ENCODE data around the gene WDFY2.

Gene WDFY2

DNA sequence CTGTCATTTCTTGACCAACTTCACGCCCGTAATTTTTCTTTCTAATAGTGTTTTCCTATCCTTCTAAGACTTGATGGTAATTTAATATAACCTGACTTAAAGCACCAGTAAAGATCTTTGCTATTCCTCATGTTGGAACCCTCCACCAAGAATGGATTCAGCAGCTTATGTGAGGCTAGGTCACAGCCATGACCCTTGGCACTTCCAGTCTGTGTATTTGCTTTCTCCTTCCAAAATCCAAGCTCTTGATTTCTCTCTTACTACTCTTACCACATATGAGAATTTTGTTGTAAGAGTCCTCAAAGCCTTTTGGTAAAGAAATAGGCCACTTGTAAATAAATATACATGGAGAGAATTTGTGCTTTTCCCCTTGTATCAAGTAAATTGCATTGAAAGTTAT lies 158.3 kb downstream of the WDFY2 start:
- H3K9me3 ChIP-seq (ENCODE audit: control insufficient read depth, insufficient read depth, low read length) = peaks cover 7% of the 10 kb centered on the region
- H3K4me3 ChIP-seq (ENCODE audit: low read depth, low read length) = no peak overlapping the region
- H3K27me3 ChIP-seq (ENCODE audit: control insufficient read depth, insufficient read depth, low read length) = no peaks in the 10 kb centered on the region
- no peaks in the 10 kb centered on the region for H3K4me1 ChIP-seq (ENCODE audit: control insufficient read depth, insufficient read depth, low read length)
- no peaks in the 10 kb centered on the region for H3K36me3 ChIP-seq (ENCODE audit: control insufficient read depth, insufficient read depth, low read length)
- no peak overlapping the region for H3K9ac ChIP-seq (ENCODE audit: low read depth, low read length)

DNA sequence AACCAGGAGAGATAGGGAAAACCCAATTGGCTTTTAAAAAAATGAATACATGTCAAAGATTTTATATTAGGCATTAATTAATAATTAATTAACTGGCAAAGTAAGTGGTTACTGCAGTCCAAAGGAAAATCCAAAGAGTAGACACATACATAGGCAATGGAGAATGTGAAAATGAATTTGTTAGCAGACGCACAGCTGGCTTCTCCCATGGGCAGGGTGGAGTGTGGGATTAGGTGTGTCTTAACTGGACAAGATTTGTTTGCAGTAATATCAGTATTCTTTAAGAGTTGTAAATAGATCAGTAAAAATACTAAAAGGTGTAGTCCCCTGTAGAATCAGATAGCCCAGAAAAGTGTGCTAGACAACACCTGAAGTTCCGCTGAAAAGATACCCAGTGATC lies 161.0 kb downstream of the WDFY2 start:
- Histone ChIP-seq H3K36me3 (ENCODE audit: control insufficient read depth, insufficient read depth, low read length) (no peaks in the 10 kb centered on the region), H3K9me3 (ENCODE audit: control insufficient read depth, insufficient read depth, low read length) (peaks cover 14% of the 10 kb centered on the region), H3K9ac (ENCODE audit: low read depth, low read length) (no peak overlapping the region), H3K4me1 (ENCODE audit: control insufficient read depth, insufficient read depth, low read length) (no peaks in the 10 kb centered on the region), H3K4me3 (ENCODE audit: low read depth, low read length) (no peak overlapping the region), H3K27me3 (ENCODE audit: control insufficient read depth, insufficient read depth, low read length) (no peaks in the 10 kb centered on the region)

DNA sequence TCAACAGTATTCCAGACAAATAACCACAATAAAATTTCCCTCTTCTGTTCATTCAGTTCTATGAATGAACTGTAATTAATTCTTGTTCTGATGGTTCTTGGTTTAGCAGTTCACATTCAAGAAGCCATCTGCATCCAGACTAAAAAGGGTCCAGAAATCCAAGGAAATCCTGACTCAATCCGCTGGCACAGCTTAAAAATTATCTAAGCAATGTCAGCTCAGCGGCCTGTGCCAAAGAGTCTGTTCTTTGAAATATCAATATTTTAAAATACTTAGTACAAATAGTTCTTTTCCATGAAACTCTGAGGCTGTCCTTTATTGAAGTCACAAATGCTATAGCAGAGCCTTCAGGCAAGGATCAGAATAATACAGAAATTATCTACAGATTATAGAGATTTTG lies 162.5 kb downstream of the WDFY2 start:
- Histone ChIP-seq H3K4me3 (ENCODE audit: low read depth, low read length) (no peak overlapping the region), H3K4me1 (ENCODE audit: control insufficient read depth, insufficient read depth, low read length) (no peaks in the 10 kb centered on the region), H3K27me3 (ENCODE audit: control insufficient read depth, insufficient read depth, low read length) (no peaks in the 10 kb centered on the region), H3K9me3 (ENCODE audit: control insufficient read depth, insufficient read depth, low read length) (peaks cover 14% of the 10 kb centered on the region), H3K9ac (ENCODE audit: low read depth, low read length) (no peak overlapping the region), H3K36me3 (ENCODE audit: control insufficient read depth, insufficient read depth, low read length) (no peaks in the 10 kb centered on the region)

DNA sequence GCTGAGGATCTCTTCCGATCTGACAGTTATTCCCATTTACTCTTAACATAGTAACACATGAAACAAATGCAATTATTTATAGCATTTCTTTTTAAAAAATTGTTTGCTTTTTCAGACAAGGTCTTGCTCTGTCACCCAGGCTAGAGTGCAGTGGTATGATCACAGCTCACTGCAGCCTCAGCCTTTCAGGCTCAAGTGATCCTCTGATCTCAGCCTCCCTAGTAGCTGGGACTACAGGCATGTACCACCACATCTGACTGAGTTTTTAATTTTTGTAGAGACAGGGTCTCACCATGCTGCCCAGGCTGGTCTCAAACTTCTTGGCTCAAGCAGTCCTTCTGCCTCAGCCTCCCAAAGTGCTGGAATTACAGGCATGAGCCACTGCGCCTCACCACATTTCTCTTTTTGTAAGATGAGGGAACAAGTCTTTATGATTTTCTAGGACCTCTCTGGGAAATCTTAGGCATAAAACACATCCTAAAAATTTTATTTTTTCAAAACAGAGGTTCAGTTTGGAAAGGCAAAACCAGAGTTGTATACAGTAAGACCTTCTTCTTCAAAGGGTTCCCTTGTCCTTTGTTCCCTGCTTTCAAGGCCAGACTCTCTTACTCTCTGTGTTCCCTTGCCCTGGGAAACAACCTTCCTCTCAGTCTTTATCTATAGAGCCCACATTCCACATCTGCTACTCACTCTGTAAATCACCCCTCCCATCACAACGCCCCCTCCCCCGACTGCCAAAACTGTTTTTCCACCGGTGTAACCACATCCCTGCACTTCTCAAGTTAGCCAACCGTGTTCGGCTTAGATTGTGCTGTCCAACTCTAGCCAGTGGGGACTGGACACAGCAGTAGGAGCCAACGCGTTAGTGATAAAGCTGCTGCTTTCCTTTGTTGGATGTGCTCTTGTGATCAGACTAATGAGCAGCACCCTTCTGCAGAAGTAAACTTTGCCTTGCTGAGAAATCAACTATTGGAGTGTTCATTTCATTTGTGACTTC lies 163.5 kb downstream of the WDFY2 start:
- H3K9ac ChIP-seq (ENCODE audit: low read depth, low read length) = no peak overlapping the region
- H3K36me3 ChIP-seq (ENCODE audit: control insufficient read depth, insufficient read depth, low read length) = peaks cover under 1% of the 10 kb centered on the region
- H3K9me3 ChIP-seq (ENCODE audit: control insufficient read depth, insufficient read depth, low read length) = peaks cover 14% of the 10 kb centered on the region
- H3K27me3 ChIP-seq (ENCODE audit: control insufficient read depth, insufficient read depth, low read length) = no peaks in the 10 kb centered on the region
- no peaks in the 10 kb centered on the region for H3K4me1 ChIP-seq (ENCODE audit: control insufficient read depth, insufficient read depth, low read length)
- no peak overlapping the region for H3K4me3 ChIP-seq (ENCODE audit: low read depth, low read length)

DNA sequence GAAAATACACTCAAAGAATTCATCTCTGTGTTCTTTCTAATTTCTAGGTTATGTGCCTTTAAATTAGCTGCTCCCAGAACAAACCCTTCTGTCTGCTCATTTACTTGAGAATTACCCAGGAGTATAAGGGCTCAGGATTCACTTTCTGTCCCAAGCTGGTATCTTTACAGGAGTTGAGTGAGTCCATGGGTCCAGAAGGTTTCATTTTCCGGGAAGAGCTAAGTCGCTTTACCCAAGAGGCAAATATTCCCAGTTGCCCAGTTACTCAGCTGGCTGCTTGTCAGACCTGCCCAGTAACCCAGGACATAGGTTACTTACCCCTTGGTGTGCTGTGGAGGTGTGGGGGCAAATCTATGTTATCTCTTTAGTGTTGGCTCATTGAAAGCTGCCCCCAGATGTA lies 172.4 kb downstream of the WDFY2 start:
- no peaks in the 10 kb centered on the region for H3K27me3 ChIP-seq (ENCODE audit: control insufficient read depth, insufficient read depth, low read length)
- H3K9me3 ChIP-seq (ENCODE audit: control insufficient read depth, insufficient read depth, low read length) = no peaks in the 10 kb centered on the region
- H3K36me3 ChIP-seq (ENCODE audit: control insufficient read depth, insufficient read depth, low read length) = peaks cover 27% of the 10 kb centered on the region
- no peaks in the 10 kb centered on the region for H3K4me1 ChIP-seq (ENCODE audit: control insufficient read depth, insufficient read depth, low read length)
- no peak overlapping the region for H3K9ac ChIP-seq (ENCODE audit: low read depth, low read length)
- no peak overlapping the region for H3K4me3 ChIP-seq (ENCODE audit: low read depth, low read length)

DNA sequence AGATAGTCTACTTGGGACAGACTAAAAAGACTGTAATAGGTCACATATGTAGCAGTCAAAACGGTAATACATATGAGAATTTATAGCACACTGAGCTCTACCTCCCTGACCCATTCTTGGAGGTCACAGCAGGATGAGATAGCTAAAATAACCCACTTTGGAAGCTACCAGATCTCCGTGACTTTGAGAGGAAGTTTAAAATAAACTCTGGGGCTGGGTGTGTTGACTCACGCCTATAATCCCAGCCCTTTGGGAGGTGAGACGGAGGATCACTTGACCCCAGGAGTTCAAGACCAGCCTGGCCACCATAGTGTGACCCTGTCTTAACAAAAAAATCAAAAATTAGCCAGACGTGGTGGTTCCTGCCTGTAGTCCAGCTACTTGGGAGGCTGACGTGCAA lies 174.4 kb downstream of the WDFY2 start:
- peaks cover 23% of the 10 kb centered on the region for H3K36me3 ChIP-seq (ENCODE audit: control insufficient read depth, insufficient read depth, low read length)
- H3K4me3 ChIP-seq (ENCODE audit: low read depth, low read length) = no peak overlapping the region
- no peaks in the 10 kb centered on the region for H3K27me3 ChIP-seq (ENCODE audit: control insufficient read depth, insufficient read depth, low read length)

DNA sequence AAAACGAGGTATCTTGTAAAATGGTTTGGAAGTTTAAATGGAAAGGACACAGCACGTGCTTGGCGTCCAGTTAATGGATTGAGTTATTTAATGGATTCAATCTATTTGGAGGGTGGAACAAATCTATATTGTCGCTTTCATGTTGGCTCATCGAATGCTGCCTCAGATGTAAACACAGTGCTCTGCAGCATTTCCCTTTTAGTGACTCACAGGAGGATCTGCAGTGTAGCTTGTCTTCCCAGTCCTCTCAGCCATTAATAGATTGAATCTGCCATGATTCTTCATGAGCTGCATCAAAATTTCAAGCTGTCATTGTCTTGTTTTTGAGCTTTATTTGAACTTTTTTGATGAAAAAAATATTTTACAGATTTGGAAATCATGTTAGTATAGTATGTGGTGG lies 175.0 kb downstream of the WDFY2 start:
- peaks cover 23% of the 10 kb centered on the region for H3K36me3 ChIP-seq (ENCODE audit: control insufficient read depth, insufficient read depth, low read length)
- no peaks in the 10 kb centered on the region for H3K4me1 ChIP-seq (ENCODE audit: control insufficient read depth, insufficient read depth, low read length)
- H3K4me3 ChIP-seq (ENCODE audit: low read depth, low read length) = no peak overlapping the region
- H3K9ac ChIP-seq (ENCODE audit: low read depth, low read length) = no peak overlapping the region
- no peaks in the 10 kb centered on the region for H3K27me3 ChIP-seq (ENCODE audit: control insufficient read depth, insufficient read depth, low read length)
- H3K9me3 ChIP-seq (ENCODE audit: control insufficient read depth, insufficient read depth, low read length) = no peaks in the 10 kb centered on the region

More for the DNA sequence above, 174.4 kb downstream of the WDFY2 start:
- no peak overlapping the region for H3K9ac ChIP-seq (ENCODE audit: low read depth, low read length)
- no peaks in the 10 kb centered on the region for H3K4me1 ChIP-seq (ENCODE audit: control insufficient read depth, insufficient read depth, low read length)
- no peaks in the 10 kb centered on the region for H3K9me3 ChIP-seq (ENCODE audit: control insufficient read depth, insufficient read depth, low read length)

DNA sequence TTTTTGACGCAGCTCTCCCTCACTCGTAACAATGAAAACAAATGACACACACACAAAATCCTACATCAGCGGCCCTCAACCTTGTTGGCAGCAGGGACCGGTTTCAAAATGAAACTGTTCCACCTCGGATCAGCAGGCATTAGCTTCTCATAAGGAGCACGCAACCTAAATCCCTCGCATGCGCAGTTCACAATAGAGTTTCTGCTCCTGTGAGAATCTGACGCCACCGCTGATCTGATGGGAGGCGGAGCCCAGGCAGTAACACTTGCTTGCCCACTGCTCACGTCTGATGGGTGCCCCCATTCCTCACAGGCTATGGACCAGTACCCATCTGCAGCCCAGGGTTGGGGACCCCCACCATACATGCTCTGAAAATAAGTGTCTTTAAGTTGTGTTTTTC lies 176.3 kb downstream of the WDFY2 start:
- no peaks in the 10 kb centered on the region for H3K4me1 ChIP-seq (ENCODE audit: control insufficient read depth, insufficient read depth, low read length)
- peaks cover 19% of the 10 kb centered on the region for H3K36me3 ChIP-seq (ENCODE audit: control insufficient read depth, insufficient read depth, low read length)
- no peak overlapping the region for H3K4me3 ChIP-seq (ENCODE audit: low read depth, low read length)
- H3K9me3 ChIP-seq (ENCODE audit: control insufficient read depth, insufficient read depth, low read length) = no peaks in the 10 kb centered on the region
- H3K9ac ChIP-seq (ENCODE audit: low read depth, low read length) = no peak overlapping the region
- no peaks in the 10 kb centered on the region for H3K27me3 ChIP-seq (ENCODE audit: control insufficient read depth, insufficient read depth, low read length)

DNA sequence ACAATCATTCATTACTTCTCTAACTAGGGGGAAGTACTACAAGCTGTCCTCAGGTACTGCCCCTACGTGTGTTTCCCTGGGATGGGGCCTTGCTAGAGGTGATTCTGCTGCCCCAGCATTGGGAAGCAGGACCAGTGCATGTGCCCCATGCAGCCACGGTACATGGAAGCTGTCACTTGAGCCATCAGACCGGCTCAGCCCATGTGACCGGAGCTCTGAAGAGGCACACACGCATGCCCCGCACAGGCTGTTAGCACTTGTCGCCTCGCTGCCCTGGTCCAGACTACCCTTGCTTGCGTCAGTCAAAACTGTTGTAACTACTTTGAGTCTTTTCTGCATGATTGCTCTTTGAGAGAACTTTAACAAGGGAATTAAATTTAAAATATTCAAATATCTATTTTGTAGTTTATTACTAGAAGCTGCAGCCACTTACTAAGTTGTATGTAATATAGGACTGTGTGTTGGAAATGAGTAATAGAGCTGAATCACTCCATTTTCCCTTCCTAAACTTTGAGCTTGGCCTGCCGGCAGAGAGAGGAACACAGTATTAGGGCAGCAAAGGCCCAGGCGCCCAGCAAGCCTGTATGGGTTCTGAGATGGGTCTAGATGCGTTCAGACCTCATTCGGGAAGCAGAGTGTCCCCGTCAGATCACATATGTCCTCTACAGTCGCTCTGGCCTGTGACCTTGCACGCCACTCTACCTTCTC lies 177.5 kb downstream of the WDFY2 start:
- H3K9ac ChIP-seq (ENCODE audit: low read depth, low read length) = no peak overlapping the region
- no peaks in the 10 kb centered on the region for H3K27me3 ChIP-seq (ENCODE audit: control insufficient read depth, insufficient read depth, low read length)
- no peaks in the 10 kb centered on the region for H3K4me1 ChIP-seq (ENCODE audit: control insufficient read depth, insufficient read depth, low read length)
- H3K9me3 ChIP-seq (ENCODE audit: control insufficient read depth, insufficient read depth, low read length) = no peaks in the 10 kb centered on the region
- H3K36me3 ChIP-seq (ENCODE audit: control insufficient read depth, insufficient read depth, low read length) = peaks cover 12% of the 10 kb centered on the region
- no peak overlapping the region for H3K4me3 ChIP-seq (ENCODE audit: low read depth, low read length)

DNA sequence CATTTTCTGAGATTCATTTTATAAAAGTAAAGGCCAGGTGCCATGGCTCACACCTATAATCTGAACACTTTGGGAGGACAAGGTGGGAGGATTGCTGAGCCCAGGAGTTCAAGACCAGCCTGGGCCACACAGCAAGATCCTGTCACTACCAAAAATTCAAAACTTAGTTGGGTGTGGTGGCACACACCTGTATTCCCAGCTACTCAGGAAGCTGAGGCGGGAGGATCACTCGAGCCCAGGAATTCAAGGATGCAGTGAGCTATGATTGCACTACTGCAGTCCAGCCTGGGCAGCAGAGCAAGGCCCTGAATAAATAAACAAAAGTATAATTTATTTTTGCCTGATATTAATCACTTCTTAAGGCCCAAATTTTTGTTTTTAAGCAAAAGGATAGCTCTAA lies 179.2 kb downstream of the WDFY2 start:
- H3K36me3 ChIP-seq (ENCODE audit: control insufficient read depth, insufficient read depth, low read length) = peaks cover 6% of the 10 kb centered on the region
- H3K4me1 ChIP-seq (ENCODE audit: control insufficient read depth, insufficient read depth, low read length) = peaks cover 5% of the 10 kb centered on the region
- H3K9me3 ChIP-seq (ENCODE audit: control insufficient read depth, insufficient read depth, low read length) = no peaks in the 10 kb centered on the region
- H3K27me3 ChIP-seq (ENCODE audit: control insufficient read depth, insufficient read depth, low read length) = no peaks in the 10 kb centered on the region
- H3K9ac ChIP-seq (ENCODE audit: low read depth, low read length) = no peak overlapping the region
- H3K4me3 ChIP-seq (ENCODE audit: low read depth, low read length) = no peak overlapping the region

DNA sequence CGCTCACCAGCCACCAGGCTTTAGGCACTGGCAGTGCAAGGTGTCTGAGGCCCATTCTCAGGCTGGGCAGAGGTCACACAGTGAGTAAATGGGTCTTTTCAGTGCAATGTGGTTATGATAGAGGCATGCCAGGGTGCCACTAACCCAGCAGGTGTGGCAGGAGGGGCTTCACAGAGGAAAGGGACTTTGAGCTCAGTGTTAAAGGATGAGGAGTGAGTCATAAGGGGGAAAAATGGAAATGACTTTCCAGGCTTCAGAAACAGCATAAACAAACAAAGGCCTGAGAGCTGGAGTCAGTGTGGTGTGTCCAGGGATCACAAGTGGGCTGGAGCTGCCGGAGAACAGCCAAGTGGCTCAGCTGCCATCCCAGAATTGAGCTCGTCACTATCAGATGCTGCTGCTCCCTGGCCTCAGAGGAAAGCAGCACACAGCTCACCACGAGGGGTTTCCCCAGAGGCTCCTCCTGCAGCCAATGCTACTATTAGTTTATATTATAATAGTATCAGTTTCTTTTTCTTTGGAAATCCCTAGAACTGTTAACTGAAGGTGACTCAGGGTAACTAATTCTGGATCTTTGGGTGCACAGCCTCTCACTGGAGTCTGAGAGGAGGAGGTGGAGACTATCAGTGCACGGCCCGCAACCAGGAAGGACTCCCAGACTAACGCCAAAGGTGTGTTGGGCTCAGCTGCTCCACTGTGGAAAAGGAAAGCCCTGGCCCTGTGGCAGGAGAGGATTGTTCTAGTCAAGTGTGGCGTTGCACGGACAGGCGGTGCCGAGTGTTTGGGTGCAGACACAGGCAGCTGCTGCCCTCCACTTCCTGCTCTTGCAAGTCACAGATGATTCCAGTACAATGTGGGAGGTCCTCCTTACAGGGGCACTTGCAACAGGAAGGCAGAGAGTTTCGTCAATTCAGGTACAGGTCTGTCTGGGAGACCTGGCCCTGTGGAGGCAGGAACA lies 180.2 kb downstream of the WDFY2 start:
- Histone ChIP-seq H3K4me3 (ENCODE audit: low read depth, low read length) (no peak overlapping the region), H3K27me3 (ENCODE audit: control insufficient read depth, insufficient read depth, low read length) (no peaks in the 10 kb centered on the region), H3K4me1 (ENCODE audit: control insufficient read depth, insufficient read depth, low read length) (peaks cover 7% of the 10 kb centered on the region), H3K36me3 (ENCODE audit: control insufficient read depth, insufficient read depth, low read length) (peaks cover 6% of the 10 kb centered on the region), H3K9me3 (ENCODE audit: control insufficient read depth, insufficient read depth, low read length) (no peaks in the 10 kb centered on the region), H3K9ac (ENCODE audit: low read depth, low read length) (no peak overlapping the region)
